GM19468 (cell line): ENCODE data around the gene CLDN1.
"Not testable (repeated sequence)": the region's sequence is repeated elsewhere in the genome, so short reads cannot be mapped to it uniquely, and the experiment has no call there.

Experiments
- ATAC-seq: cut with Tn5 transposase; IDR thresholded peaks from one replicate; pipeline ENCODE4 v1.9.1; 2021; ENCODE audit warnings: mild to moderate bottlenecking, moderate library complexity, moderate number of reproducible peaks; ENCODE audit not compliant: unreplicated experiment; ENCODE audit errors: extremely low read depth

Gene CLDN1

GRCh38 chr3:190301591-190301990 lies 20.7 kb downstream of the CLDN1 start:
- ATAC-seq = no peak

DNA sequence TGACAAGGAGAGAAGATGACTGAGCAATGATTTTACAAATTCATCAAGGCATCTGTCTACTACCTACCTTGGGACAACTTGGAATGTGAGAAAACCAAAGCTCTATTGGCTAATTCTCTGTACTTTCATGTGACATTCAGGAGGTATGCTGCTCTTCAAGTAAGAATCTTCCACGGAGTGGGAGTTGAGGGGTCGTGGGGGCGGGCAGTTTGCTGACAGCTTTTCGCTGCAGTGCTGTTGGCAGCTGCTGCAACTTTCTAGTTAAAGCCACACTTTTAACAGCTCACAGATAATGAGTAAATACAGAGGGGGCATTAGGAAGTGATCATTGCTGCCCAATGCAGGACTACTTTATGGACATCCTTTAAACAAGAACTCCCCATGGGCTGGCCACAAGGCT lies 22.3 kb downstream of the CLDN1 start:
- ATAC-seq = no peak

GRCh38 chr3:190294030-190294429 lies 28.2 kb downstream of the CLDN1 start:
- no peak for ATAC-seq

- no peak for ATAC-seq
Measured at GRCh38 chr3:190293621-190294020, 28.6 kb downstream of the CLDN1 start.

GRCh38 chr3:190291994-190292584 lies 30.2 kb downstream of the CLDN1 start:
- ATAC-seq = no peak

DNA sequence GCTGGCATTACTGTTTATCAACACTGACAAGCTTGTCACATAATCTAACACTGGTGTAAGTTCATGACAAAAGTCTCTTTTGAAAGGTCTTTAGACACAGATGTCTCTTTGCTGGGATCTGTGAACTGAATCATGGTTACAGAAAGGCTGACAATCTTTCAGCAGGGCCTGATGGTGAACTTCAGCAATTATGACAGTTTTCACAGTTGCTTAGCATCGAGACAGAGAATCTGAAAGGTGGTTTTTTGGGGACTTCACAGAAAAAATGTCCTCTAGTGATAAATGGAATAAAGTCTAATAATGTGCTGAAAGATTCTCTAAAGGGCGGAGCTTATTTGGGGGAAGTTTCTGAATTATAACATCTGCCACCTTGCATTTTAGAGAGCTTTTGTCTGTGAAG lies 32.3 kb downstream of the CLDN1 start:
- ATAC-seq = no peak

DNA sequence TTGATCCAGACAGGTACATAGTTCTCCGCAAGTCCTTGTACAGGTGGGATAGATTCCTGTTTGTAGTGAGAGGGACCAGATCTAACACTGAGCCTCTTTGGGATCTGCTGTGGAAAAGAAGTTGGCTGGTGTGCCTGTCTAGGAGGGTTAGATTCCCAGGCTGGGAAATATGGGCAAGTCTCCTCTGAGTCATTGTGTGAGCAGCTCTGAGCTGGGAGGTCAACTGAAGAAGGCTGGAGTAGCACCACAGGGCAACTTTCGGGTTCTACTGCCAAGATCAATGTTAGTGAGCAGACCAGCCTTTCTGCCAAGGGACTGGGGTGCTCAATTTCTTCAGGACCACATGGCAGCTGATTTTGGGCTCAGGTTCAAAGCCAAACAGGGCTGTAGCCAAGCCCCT lies 33.4 kb downstream of the CLDN1 start:
- no peak for ATAC-seq

DNA sequence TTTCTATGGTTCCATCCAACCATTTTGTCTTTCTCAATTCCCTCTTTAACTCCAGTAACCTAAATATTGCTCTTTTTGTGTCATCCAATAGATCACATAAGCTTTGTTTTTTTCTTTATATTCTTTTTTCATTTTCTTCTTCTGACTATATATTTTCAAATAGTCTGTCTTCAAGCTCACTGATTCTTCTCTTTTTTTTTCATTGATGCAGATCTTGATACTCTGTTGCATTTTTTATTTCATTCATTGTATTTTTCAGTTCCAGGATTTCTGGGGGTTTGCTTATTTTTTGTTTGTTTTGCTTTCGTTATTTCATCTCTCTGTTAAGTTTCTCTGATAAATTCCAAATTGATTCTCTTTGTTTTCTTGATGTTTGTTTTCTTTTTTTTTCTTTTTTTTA lies 36.2 kb downstream of the CLDN1 start:
- no peak for ATAC-seq

DNA sequence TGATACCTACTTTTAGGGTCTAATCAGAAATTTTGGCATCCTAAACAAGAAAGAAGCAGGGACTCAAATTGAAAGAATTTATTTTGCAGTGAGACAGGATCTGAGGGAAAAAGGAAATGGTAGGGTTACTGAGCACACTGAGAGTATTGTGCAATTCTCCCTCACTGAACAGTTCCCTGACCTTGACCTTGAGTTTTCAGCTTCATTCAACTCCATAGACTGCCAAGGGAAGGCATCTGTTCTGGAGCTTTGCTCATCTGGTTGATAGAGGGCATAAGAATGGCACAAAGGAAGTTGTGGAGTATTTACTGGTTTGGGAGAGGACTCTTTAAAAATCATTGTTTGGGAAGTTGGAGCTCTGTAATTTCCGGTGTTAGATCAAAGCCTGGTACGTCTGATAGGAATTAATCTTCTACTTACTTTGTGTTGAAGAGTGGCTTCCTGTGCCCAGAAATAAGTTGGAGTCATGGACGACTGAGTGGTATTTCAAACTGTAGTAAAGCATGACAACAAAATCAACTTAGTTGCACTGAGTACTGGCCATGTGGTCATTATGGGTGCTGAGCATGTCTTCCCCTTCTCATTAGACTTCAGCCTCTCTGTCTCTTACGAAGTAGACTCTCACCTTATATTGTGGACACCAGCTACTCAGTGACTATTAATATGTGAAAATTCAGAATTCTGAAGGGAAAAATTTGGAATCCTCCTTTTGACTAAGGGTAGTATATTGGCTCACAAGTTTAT lies 40.8 kb downstream of the CLDN1 start:
- no peak for ATAC-seq

DNA sequence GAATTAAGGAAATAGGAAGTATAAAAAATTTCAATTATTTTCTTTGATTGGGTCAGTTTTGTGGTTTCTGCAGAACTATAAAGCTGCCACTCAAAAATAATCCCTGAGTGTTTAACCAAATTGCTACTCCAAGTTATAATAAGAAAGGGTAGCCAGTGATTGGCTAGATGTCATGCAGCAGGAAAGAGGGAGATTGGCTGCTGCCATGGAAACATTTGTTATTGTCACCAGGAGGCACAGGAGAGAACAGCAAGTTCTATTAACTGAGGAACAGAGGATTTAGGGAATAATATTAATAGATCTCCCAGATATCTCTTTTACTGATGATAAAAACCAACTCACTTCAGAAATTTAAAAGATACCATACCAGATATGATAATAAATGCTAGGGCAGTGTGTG lies 42.6 kb downstream of the CLDN1 start:
- ATAC-seq = no peak

- ATAC-seq = no peak
Measured at GRCh38 chr3:190272747-190273146, 49.5 kb downstream of the CLDN1 start.

- no peak for ATAC-seq
Measured at GRCh38 chr3:190269101-190269500, 53.1 kb downstream of the CLDN1 start.

GRCh38 chr3:190267464-190267863 lies 54.8 kb downstream of the CLDN1 start:
- not testable (repeated sequence) for ATAC-seq

DNA sequence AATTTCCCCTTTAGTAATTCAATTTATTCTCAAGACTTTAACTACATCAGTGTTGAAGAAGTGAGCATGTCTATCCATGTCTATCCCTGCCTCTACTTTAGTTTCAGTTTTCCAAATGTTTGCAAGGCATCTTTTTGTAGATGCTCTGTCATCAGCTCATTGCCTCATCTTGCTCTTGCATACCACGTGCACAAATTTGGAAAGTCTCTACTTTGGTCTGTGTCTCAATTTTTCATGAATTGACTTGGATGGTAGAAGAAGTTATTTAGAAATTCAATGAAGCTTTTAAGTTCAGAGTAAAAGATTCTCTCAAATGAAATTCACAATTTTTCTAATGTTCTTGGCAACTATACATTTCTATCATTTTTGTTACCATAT lies 55.3 kb downstream of the CLDN1 start:
- no peak for ATAC-seq

- no peak for ATAC-seq
Measured at GRCh38 chr3:190266265-190266912, 55.9 kb downstream of the CLDN1 start.

DNA sequence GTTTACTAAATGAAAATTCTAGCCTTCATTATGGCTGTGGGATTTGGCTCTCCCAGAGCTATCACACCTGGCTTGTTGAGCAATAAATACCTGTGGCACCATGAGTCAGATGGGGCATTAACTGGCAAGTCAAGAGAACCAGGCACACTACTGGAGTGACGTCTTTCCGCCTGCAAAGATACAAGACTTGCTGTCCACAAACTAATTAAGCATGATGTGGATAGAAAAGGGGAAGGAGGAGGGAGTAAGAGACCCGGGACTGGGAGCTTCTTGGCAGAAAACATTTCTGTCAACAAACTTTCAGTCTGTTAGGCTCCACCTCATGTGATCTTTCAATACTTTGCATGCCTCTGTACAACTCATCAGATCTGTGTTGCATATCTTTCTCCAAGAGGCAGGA lies 56.5 kb downstream of the CLDN1 start:
- no peak for ATAC-seq

DNA sequence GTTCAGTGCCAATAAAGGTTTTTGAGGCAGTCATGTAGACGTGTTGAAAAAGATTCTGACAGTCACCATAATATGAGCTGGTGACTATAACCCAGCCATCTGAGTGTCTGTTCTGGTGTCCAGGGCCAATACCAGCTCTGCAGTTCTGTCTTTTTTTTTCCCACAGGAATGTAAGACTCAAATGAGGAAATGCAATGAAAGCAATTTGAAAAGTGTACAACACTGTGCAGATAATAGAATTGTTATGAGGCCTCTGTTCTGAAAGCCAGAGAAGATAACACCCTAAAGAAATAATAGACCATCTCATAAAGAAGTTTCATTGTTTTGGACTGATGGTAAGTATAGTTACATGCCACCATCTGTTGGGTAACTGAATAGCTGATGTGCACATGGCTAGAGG lies 57.1 kb downstream of the CLDN1 start:
- ATAC-seq = no peak

GRCh38 chr3:190261740-190262139 lies 60.5 kb downstream of the CLDN1 start:
- ATAC-seq = no peak

- ATAC-seq = no peak
Measured at GRCh38 chr3:190261015-190261414, 61.2 kb downstream of the CLDN1 start.

DNA sequence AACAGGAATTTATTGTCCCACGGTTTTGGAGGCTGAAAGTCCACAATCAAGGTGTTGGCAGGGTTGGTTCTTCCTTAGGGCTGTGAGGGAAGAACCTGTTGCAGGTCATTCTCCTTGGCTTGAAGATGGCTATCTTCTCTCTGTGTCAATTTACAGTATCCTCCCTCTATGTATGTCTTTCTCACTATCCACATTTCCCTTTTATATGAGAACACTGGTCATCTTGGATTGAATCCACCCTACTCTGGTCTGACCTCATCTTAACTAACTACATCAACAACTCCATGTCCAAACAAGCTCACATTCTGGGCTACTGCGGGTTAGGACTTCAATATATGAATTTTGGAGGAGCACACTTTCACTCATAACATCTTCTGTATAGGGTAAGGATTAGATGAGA lies 61.9 kb downstream of the CLDN1 start:
- no peak for ATAC-seq

- ATAC-seq = no peak
Measured at GRCh38 chr3:190258634-190259033, 63.6 kb downstream of the CLDN1 start.
